K562 (cell line): ENCODE results near the gene APOL3. TPM values are rescaled to one million over a fixed set of nuclear protein-coding genes. Genes with fewer than 3 reads are reported as not detected.

ENCODE experiments used
- ATAC-seq: fragments of 200-7000 bp; cut with Tn5 transposase; 3 replicates; pipeline ENCODE4 v1.9.1; 2020; ENCODE audit warnings: moderate library complexity
- BruUV-seq: library from RNA; stranded (reverse); fragments of 400-500 nt; replicated peaks from 2 replicates; lab custom pipeline; 2021; lab: Mats Ljungman, UMichigan
- CTCF ChIA-PET: fragments of 300-600 bp; formaldehyde crosslinking; extraction: SDS; loops from one replicate; lab custom pipeline; 2021; ENCODE audit warnings: low intra/inter-chr PET ratio; lab: Yijun Ruan, JAX
- POLR2A ChIA-PET: fragments of 300-600, 350-650 bp; sonication (Branson Sonifier 250); formaldehyde crosslinking; extraction: SDS; loops from one replicate; lab custom pipeline; 2021; ENCODE audit warnings: antibody characterized with exemption, inconsistent platforms; lab: Yijun Ruan, JAX
- DNase-seq, 4 experiments: peaks; one replicate each; pipeline versions ENCODE4 v3.0.0 to v3.0.0-alpha.2; 2011 to 2018; ENCODE audit warnings: low spot score in 3 of 4, mixed read lengths in 3 of 4; ENCODE audit errors: extremely low read depth in 1 of 4
- FAIRE-seq: peaks from 2 replicates; lab custom pipeline; 2011; peaks lifted over from hg19 to GRCh38; lab: Jason Lieb, UNC
- H2AFZ ChIP-seq: 2 replicates; pipeline ENCODE4 v1.6.0; 2011; ENCODE audit warnings: low read depth, low read length, control low read depth, inconsistent platforms
- H3K27ac ChIP-seq: fragments of 200-600 bp; 3 replicates; pipeline ENCODE4 v1.8.0; 2011; ENCODE audit warnings: low read depth, mild to moderate bottlenecking, control low read depth, inconsistent platforms, low read length, moderate library complexity, mixed read lengths; ENCODE audit errors: extremely low read depth
- H3K27me3 ChIP-seq, 2 experiments: fragments of 300-600 bp in 1 of 2; 2 replicates in 1 of 2; 3 replicates in 1 of 2; pipeline versions ENCODE4 v1.6.0 to v1.8.0; 2011; ENCODE audit warnings: inconsistent platforms in 2 of 2, low read length in 2 of 2, mild to moderate bottlenecking in 1 of 2, mixed read lengths in 1 of 2, moderate library complexity in 1 of 2; ENCODE audit not compliant: control insufficient read depth in 2 of 2, insufficient read depth in 2 of 2
- H3K36me3 ChIP-seq: fragments of 300-600 bp; 3 replicates; pipeline ENCODE4 v1.8.0; 2011; ENCODE audit warnings: mild to moderate bottlenecking, low read length, inconsistent platforms; ENCODE audit not compliant: control insufficient read depth, insufficient read depth
- H3K4me1 ChIP-seq, 2 experiments: fragments of 200-600 bp in 1 of 2; replicated peaks in 1 of 2; 2 replicates in 1 of 2; 3 replicates in 1 of 2; pipeline versions ENCODE4 v1.5.1 to v1.8.0; 2011; ENCODE audit warnings: inconsistent platforms in 2 of 2, low read length in 2 of 2, mild to moderate bottlenecking in 1 of 2, mixed read lengths in 1 of 2, moderate library complexity in 1 of 2; ENCODE audit not compliant: control insufficient read depth in 2 of 2, insufficient read depth in 2 of 2
- H3K4me2 ChIP-seq: 2 replicates; pipeline ENCODE4 v1.6.1; 2011; ENCODE audit warnings: low read length, control low read depth, inconsistent platforms, mixed read lengths; ENCODE audit not compliant: insufficient read depth
- H3K4me3 ChIP-seq: fragments of 200-600 bp; sonication (generic), shearing (Covaris generic); 2 replicates; pipeline ENCODE4 v1.5.1; 2016; ENCODE audit warnings: control low read depth, inconsistent platforms
- H3K79me2 ChIP-seq: fragments of 200-600 bp; 3 replicates; pipeline ENCODE4 v1.8.0; 2011; ENCODE audit warnings: low read length, inconsistent platforms; ENCODE audit not compliant: control insufficient read depth, insufficient read depth
- H3K9ac ChIP-seq, 2 experiments: 2 replicates each; pipeline versions ENCODE4 v1.6.0 to v1.6.1; 2011; ENCODE audit warnings: low read depth in 2 of 2, low read length in 2 of 2, control low read depth in 1 of 2, inconsistent platforms in 1 of 2, mild to moderate bottlenecking in 1 of 2, mixed read lengths in 1 of 2; ENCODE audit not compliant: insufficient read depth in 1 of 2
- H3K9me1 ChIP-seq: one replicate; pipeline ENCODE4 v1.6.0; 2011; ENCODE audit warnings: inconsistent platforms, mild to moderate bottlenecking, low read length, moderate library complexity; ENCODE audit not compliant: control insufficient read depth, insufficient read depth
- H3K9me3 ChIP-seq: replicated peaks from 2 replicates; pipeline ENCODE4 v1.5.1; 2011; ENCODE audit warnings: low read depth, low read length, inconsistent platforms; ENCODE audit not compliant: control insufficient read depth, insufficient read depth
- H4K20me1 ChIP-seq: replicated peaks from 2 replicates; pipeline ENCODE4 v1.6.1; 2011; ENCODE audit warnings: low read length, inconsistent platforms, mixed read lengths; ENCODE audit not compliant: control insufficient read depth, insufficient read depth
- CCNT2 ChIP-seq: IDR thresholded peaks from 2 replicates; pipeline ENCODE4 v1.6.1; 2011; ENCODE audit warnings: borderline replicate concordance, low read depth, mild to moderate bottlenecking, moderate library complexity, mixed read lengths, low read length; ENCODE audit not compliant: insufficient read length; ENCODE audit errors: extremely low read depth
- DEAF1 ChIP-seq: fragments of 450-650 bp; formaldehyde crosslinking; IDR thresholded peaks from 2 replicates; pipeline ENCODE4 v1.4.0; 2020; ENCODE audit warnings: mild to moderate bottlenecking, moderate library complexity
- E2F3 ChIP-seq: fragments of 250-450 bp; sonication (Bioruptor Pico); IDR thresholded peaks from 2 replicates; pipeline ENCODE4 v1.4.0; 2020; ENCODE audit warnings: mild to moderate bottlenecking
- FOS ChIP-seq: IDR thresholded peaks from 3 replicates; pipeline ENCODE4 v1.6.1; 2011; ENCODE audit not compliant: insufficient read length; ENCODE audit errors: extremely low read depth
- FUS ChIP-seq: fragments of 200-400 bp; formaldehyde crosslinking; optimal IDR thresholded peaks from 2 replicates; pipeline ENCODE3; 2017; ENCODE audit warnings: low read depth, low read length
- HDAC8 ChIP-seq: fragments of 450-650 bp; IDR thresholded peaks from 2 replicates; pipeline ENCODE4 v1.6.1; 2016; ENCODE audit warnings: mild to moderate bottlenecking, missing genetic modification characterization, moderate library complexity, missing compliant biosample characterization
- ZC3H4 ChIP-seq: sonication (generic); formaldehyde crosslinking; IDR thresholded peaks from 2 replicates; pipeline ENCODE4 v1.9.0; 2021; ENCODE audit warnings: missing genetic modification reagents, borderline replicate concordance
- ZNF551 ChIP-seq: fragments of 250-450 bp; sonication (Bioruptor Pico); IDR thresholded peaks from 2 replicates; pipeline ENCODE4 v1.5.0; 2021; ENCODE audit warnings: mild to moderate bottlenecking, moderate library complexity
- ZNF668 ChIP-seq: fragments of 250-450 bp; sonication (Bioruptor Pico); IDR thresholded peaks from 2 replicates; pipeline ENCODE4 v1.8.0; 2022; ENCODE audit warnings: mild to moderate bottlenecking, inconsistent platforms
- WGBS: fragments of 100-300 bp; shearing (Covaris generic); methylation state at CpG from one replicate; pipeline ENCODE4 v1.1.6; 2016; ENCODE audit warnings: low coverage, mixed read lengths; ENCODE audit not compliant: insufficient coverage; ENCODE audit errors: missing lambda C conversion rate; 5-methylcytosine and 5-hydroxymethylcytosine counted together
- in situ Hi-C: fragments of 300-500 bp; cut with MboI; formaldehyde crosslinking; loops from 4 replicates; pipeline ENCODE4 v1.15.0; 2018; ENCODE audit warnings: inconsistent platforms, mixed read lengths
- intact Hi-C: fragments of 100-400 bp; cut with micrococcal nuclease; formaldehyde crosslinking; loops from 2 replicates; pipeline ENCODE4 v1.14.2; 2022
- polyA plus RNA-seq, 8 experiments: library from polyadenylated mRNA; depleted of rRNA in 4 of 8; stranded (reverse) in 5 of 8; unstranded in 3 of 8; fragments of >200 nt; fragmentation: Nextera tagmentation in 2 of 8; fragmentation: Illumina TruSeq in 1 of 8; extraction: Ambion mirVana in 2 of 8; extraction: Trizol in 1 of 8; gene quantifications; 2 replicates each; pipeline versions ENCODE4 v1.2.1 to v1.2.3, GENCODE V29; 2011 to 2014; ENCODE audit warnings: inconsistent platforms in 1 of 8, missing spikeins in 1 of 8
- total RNA-seq, 7 experiments: library from RNA; depleted of rRNA in 6 of 7; stranded (reverse); fragments of >200 nt in 6 of 7; fragmentation: Illumina TruSeq in 2 of 7; extraction: Trizol in 2 of 7; gene quantifications; 2 replicates each; pipeline versions ENCODE4 v1.2.1 to v1.2.3, GENCODE V29; 2011 to 2021; ENCODE audit warnings: low replicate concordance in 1 of 7
- TF ChIP-seq, protein P1 (sequence below): fragments of 250-450 bp; sonication (Bioruptor Pico); IDR thresholded peaks from 2 replicates; pipeline ENCODE4 v1.8.0; 2022; ENCODE audit warnings: moderate library complexity, mild to moderate bottlenecking, inconsistent platforms

Gene APOL3
- total and polyA plus RNA-seq, 9 of the 15 experiments (the other 6 are each of a cell fraction or from before 2014, with no cell fraction given) = 0.25 to 1.1 (median 0.56) TPM; not detected in 1

DNA sequence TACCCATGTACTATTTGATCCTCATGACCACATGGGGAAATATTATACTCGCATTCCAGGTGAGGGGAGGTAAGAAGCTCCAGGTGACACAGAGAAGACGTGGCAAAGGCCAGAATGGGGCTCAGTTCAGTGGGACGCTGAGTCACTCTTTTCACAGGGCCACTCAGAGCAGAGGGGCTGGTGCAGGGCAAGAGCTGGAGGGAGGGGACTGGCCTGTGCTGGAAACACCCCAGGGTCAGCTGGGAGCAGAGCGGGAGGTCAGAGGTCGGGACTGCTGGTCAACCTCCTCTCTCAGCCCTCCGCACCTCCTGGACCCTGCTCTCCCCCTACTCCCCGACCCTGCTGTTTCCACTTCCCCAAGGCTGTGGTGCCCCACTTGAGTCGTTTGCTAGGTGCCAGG, 12.1 kb downstream of the APOL3 start:
- Histone ChIP-seq H3K27me3 (no peaks in the 10 kb centered on the region), H3K4me3 (no peak overlapping the region), H3K27ac (no peak overlapping the region), H3K4me1 (peaks cover 0 to 3% of the 10 kb centered on the region in 2 experiments; a peak in 2 of 5 replicates), H3K9ac (no peak overlapping the region), H3K79me2 (no peaks in the 10 kb centered on the region), H4K20me1 (no peaks in the 10 kb centered on the region), H3K36me3 (no peaks in the 10 kb centered on the region), H2AFZ (no peak overlapping the region), H3K4me2 (no peak overlapping the region)
- intact Hi-C loops = loop anchor here (5.0 kb wide), 1 partner anchor 74 kb away; no protein-coding TSS in a partner anchor
- ATAC-seq (no peak), FAIRE-seq (no peak)
- CTCF ChIA-PET = no interaction called here
- no TSS peak for BruUV-seq
- no peak for TF ChIP-seq CCNT2
- no peak for TF ChIP-seq ZNF668
- TF ChIP-seq FOS = no peak
- no peak for TF ChIP-seq ZC3H4 (CRISPR knock-in tag)
- no peak for TF ChIP-seq FUS
- no peak for TF ChIP-seq ZNF551 (CRISPR knock-in tag)
- TF ChIP-seq DEAF1 (CRISPR knock-in tag) = no peak
- no peak for TF ChIP-seq HDAC8 (tag)
- TF ChIP-seq E2F3 (CRISPR knock-in tag) = no peak
- TF ChIP-seq, protein P1, sequence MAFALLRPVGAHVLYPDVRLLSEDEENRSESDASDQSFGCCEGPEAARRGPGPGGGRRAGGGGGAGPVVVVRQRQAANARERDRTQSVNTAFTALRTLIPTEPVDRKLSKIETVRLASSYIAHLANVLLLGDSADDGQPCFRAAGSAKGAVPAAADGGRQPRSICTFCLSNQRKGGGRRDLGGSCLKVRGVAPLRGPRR (CRISPR knock-in tag) = no peak
- TF ChIP-seq, all 486 proteins: peak for 0
- WGBS = 34% methylated on average over 6 of the region's 8 CpGs
- Histone ChIP-seq H3K9me3 (no peaks in the 10 kb centered on the region), H3K9me1 (no peaks in the 10 kb centered on the region)
- POLR2A ChIA-PET = interaction anchor here (0.6 kb wide), 1 partner anchor 29 kb away, joined by 3 read pairs; no protein-coding TSS in a partner anchor
- no peak for DNase-seq
- in situ Hi-C loops = no loop called here
